ENCODE results near the gene LIAS. TPM values are rescaled to one million over a fixed set of nuclear protein-coding genes. Genes with fewer than 3 reads are reported as not detected.
A peak's percentile ranks its signal among the peaks of the same experiment; 100 is the strongest.
"Not testable (repeated sequence)": the region's sequence is repeated elsewhere in the genome, so short reads cannot be mapped to it uniquely, and the experiment has no call there.

LIAS gene
- 27.7 and 29.2 TPM in 2 replicates for total RNA-seq

DNA sequence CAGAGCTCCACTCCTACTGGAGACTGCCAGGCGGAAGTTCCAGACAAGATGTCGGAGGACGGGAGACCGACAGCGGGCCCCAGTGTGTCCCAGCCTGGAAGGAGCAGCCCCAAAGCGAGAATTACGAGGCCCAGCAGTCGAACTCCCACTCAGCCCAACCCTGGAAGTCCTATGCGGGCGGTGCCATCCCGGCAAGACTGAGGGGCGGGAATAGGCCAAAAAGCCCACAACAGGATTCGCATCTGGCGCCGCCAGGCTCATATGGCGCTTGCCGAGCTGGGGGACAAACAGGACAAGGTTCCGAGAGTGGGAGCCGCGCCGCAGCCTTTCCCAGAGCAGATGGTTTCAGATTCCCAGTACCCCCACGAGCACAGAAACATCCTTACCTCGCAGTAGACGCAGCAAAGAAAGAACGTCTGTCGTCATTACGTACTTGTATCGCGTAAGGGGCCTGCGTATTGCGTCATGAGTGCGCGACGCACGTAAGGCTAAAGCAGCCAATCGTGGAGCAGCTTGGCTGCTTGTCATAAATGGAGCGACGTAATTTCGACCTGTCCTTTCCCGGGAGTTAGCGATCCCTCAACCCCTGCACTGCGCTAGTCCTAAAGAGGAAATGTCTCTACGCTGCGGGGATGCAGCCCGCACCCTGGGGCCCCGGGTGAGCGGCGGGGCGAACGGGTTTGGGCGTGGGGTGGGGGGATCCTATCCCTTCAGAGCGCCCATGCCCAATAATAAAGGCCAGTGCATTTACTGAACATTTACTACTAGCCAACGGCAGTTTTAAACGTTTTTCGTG, at the start of gene LIAS, which contains the start of gene RPL9:
TSS of gene LIAS (plus strand) at position 552 of the 796 bp plus-strand sequence. CDS start at position 614, 62 bp downstream.
TSS of gene RPL9 (minus strand) at position 418 of the 796 bp plus-strand sequence. CDS start 483 bp downstream, outside the sequence.
- H3K4me3 Mint-ChIP-seq = peak within 1 kb of the TSS; percentile 89
- DNase-seq = peak; percentile 98
- no peaks in the 10 kb centered on the region for H3K9me3 Mint-ChIP-seq
- H3K27ac Mint-ChIP-seq = peak within 1 kb of the TSS; percentile 98
- intact Hi-C loops (cut with micrococcal nuclease) = loop anchor here (1.0 to 2.0 kb wide), 9 partner anchors 69 to 596 kb away; partner anchors contain the start of genes PDS5A, SMIM14, TMEM156 and UBE2K
- peaks cover 2% of the 10 kb centered on the region for H3K27me3 Mint-ChIP-seq
- peaks cover 62% of the 10 kb centered on the region for H3K36me3 Mint-ChIP-seq (ENCODE audit: low read depth)
- peaks cover 35% of the 10 kb centered on the region for H3K4me1 Mint-ChIP-seq

DNA sequence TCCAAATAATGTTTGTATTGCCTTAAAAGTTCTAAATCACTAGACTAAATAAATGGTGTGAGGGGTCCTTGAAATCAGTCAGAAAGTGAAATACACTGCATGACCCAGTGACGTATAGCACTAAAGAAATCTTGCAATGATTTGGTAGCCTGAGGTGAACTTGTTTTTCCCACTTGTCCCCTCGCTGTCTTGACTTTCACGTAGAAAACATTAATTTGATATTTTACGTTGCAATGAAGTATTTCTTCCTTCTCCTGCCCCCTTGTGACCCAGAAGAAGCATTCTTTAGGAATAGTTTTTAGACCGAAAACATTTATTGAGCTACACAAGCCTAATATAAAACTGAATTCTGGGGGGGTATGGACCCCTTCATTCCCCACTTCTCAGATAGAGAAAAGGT, 48.4 kb upstream of the LIAS start:
- Mint-ChIP-seq H3K4me1 (no peaks in the 10 kb centered on the region), H3K27me3 (peaks cover 6% of the 10 kb centered on the region)

DNA sequence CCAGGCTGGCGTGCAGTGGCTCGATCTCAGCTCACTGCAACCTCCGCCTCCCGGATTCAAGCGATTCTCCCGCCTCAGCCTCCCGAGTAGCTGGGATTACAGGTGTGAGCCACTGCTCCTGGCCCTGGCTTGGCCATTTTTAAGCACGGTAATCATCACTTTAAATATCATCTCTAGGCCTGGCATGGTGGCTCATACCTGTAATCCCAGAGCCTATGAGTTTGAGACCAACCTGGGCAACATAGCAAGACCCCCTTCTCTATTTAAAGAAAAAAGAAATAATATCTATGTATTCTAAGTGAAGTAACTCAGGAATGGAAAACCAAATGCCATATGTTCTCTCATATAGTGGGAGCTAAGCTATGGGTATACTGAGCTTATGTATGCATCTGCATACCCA, 47.3 kb upstream of the LIAS start:
- H3K36me3 Mint-ChIP-seq (ENCODE audit: low read depth); H3K27me3 Mint-ChIP-seq; H3K27ac Mint-ChIP-seq; H3K4me3 Mint-ChIP-seq; H3K4me1 Mint-ChIP-seq; DNase-seq; H3K9me3 Mint-ChIP-seq; intact Hi-C loops (cut with micrococcal nuclease): not testable (repeated sequence)

More for the DNA sequence above, 48.4 kb upstream of the LIAS start:
- DNase-seq = no peak
- H3K27ac Mint-ChIP-seq = no peak overlapping the region
- no peaks in the 10 kb centered on the region for H3K36me3 Mint-ChIP-seq (ENCODE audit: low read depth)
- no peaks in the 10 kb centered on the region for H3K9me3 Mint-ChIP-seq
- H3K4me3 Mint-ChIP-seq = no peak overlapping the region
- intact Hi-C loops (cut with micrococcal nuclease) = no loop called here

DNA sequence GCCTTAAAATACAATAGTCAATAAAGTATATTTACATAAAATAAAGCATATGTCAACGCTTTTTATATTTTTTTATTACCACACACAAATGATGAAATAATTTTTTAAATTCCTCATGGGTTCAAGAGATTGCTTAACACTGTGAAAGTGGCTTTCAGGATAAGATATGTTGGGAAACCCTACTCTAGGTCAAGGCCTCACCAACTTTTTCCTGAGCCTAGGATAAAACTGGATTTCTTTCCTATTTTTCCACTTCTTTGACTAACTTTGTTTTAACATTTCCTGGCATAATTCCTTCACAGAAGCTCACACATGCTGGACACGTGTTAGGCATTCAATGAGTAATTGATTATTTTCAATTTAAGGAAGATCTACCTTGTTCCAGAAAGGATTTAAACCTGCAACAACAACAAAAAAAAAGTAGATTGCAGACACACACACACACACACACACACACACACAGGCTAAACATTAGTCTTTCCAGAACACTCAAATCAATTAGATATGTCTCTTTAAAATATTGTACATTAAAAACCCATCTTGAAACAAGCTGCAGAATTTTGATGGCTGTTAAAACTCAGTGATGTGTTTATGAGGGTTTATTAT, 43.1 kb upstream of the LIAS start:
- Mint-ChIP-seq H3K36me3 (ENCODE audit: low read depth) (no peaks in the 10 kb centered on the region), H3K4me3 (no peak overlapping the region), H3K9me3 (no peaks in the 10 kb centered on the region), H3K27me3 (peaks cover 4% of the 10 kb centered on the region), H3K4me1 (no peaks in the 10 kb centered on the region), H3K27ac (no peak overlapping the region)
- intact Hi-C loops (cut with micrococcal nuclease) = no loop called here
- DNase-seq = no peak

DNA sequence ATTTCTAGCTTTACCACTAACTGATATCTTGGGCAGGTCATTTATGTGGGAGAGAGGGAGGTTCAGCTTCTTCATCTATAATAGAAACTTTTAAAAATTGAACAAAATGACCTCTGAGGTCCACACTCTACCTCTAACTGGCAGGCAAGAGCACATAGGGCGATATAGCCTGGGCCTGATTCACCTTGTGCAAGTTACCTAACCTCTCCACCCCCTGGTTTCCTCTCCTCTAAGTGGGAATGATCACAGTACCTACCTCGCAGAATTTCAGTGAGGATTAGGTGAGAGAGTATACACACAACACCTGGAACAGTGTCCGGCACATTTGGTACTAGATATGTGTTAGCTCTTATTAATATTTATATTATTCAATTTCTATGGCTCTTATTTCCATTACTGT, 36.6 kb upstream of the LIAS start:
- Mint-ChIP-seq H3K27me3 (peaks cover 2% of the 10 kb centered on the region), H3K36me3 (ENCODE audit: low read depth) (no peaks in the 10 kb centered on the region), H3K27ac (no peak overlapping the region), H3K4me3 (no peak overlapping the region), H3K4me1 (no peaks in the 10 kb centered on the region), H3K9me3 (no peaks in the 10 kb centered on the region)
- DNase-seq = no peak
- intact Hi-C loops (cut with micrococcal nuclease) = no loop called here

DNA sequence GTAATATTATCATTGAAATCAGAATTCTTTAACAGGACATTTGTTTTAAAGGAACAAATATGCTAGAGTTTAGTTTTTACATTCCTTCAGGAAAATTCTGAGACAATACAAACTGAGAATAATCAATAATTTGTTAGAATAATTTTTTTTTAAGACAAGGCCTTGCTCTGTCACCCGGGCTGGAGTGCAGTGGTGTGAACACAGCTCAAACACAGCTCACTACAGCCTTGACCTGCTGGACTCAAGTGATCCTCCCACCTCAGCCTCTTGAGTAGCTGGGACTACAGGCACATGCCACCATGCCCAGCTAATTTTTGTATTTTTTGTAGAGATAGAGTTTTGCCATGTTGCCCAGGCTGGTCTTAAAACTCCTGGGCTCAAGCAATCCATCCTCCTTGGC, 33.6 kb upstream of the LIAS start:
- H3K4me1 Mint-ChIP-seq; H3K9me3 Mint-ChIP-seq; H3K36me3 Mint-ChIP-seq (ENCODE audit: low read depth); H3K4me3 Mint-ChIP-seq; DNase-seq; H3K27me3 Mint-ChIP-seq; H3K27ac Mint-ChIP-seq; intact Hi-C loops (cut with micrococcal nuclease): not testable (repeated sequence)

DNA sequence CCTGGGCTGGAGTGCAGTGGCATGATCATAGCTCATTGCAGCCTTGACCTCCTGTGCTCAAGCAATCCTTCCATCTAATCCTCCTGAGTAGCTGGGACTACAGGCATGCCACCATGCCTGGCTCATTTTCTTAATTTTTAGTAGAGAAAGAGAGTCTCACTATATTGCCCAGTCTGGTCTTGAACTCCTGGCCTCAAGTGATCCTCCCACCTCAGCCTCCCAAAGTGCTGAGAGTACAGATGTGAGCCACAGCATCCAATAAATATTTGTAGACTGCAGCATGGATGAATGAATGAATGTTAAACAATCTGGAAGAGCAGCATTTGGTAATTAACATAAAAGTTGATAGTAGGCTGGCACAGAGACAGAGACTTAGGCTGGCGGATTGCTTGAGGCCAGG, 32.1 kb upstream of the LIAS start:
- Mint-ChIP-seq H3K4me3 (no peak overlapping the region), H3K27me3 (no peaks in the 10 kb centered on the region), H3K36me3 (ENCODE audit: low read depth) (no peaks in the 10 kb centered on the region), H3K4me1 (no peaks in the 10 kb centered on the region), H3K9me3 (no peaks in the 10 kb centered on the region), H3K27ac (no peak overlapping the region)
- no peak for DNase-seq
- intact Hi-C loops (cut with micrococcal nuclease) = no loop called here

DNA sequence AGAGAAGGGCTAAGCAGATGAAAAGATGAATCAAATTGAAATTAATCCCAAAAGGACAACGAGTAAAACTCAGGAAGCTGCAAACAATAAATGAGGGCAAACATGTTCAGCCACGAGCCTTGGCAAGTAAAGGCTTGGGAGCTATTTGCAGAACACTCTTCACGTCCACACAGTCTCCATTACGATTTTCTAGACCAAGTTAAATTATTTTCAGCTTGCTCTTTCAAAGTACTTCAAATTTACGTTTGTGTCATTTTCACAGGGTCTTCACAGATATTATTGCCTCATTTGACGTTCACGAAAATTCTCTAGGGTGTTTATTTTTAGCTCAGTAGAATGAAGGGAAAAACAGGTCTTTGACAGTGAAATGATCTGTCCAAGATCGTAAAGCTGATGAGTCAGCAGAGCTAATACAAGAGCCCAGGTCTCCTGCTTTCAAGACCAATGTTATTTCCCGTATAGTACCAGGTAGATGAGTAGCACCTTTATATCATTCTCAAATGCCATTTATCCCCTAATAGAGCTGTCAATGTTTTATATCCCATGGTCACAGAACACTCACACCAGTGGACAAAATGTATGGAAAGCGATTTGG, 31.2 kb upstream of the LIAS start:
- H3K4me3 Mint-ChIP-seq = no peak overlapping the region
- intact Hi-C loops (cut with micrococcal nuclease) = no loop called here

DNA sequence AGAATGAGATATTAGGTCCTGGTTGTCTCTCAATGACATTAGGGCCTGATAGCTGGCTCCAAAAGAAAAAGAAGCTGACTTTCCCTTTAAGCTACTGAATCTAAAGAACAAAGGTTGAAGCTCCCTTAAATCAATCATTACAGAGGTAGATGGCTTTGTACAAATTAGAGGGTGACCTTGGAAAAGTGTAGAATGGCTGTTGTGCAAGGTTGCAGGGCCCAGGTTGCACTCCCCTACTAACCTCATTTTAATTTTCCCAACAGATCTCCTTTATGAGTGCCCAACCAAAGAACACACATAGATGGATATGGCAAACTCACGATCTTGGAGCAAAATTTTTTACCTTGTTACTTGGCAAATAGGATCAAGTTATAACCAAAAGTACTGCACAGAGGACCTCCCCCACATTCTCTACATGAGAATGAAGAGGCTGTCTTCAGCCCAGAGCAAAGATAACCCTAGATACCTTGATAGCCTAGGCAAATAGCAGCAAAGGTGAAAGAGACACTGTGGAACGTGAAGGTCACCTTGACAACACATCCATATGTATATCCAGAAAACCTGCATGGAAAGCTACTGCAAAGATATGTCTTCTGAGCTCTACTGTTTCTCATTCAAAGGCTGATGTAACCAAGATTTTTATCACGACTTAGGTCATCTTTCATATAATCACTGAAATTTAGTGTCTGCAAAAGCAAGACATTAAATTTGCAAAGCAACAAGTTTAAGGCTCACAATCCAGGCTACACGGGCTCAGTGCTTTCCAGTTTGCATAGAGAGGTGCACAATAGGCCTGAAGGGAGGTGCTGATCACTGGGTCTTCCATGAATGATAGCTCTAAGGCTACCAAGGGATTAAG, 29.2 kb upstream of the LIAS start:
- H3K4me1 Mint-ChIP-seq = no peaks in the 10 kb centered on the region
- DNase-seq = no peak
- no peaks in the 10 kb centered on the region for H3K27me3 Mint-ChIP-seq
- H3K36me3 Mint-ChIP-seq (ENCODE audit: low read depth) = no peaks in the 10 kb centered on the region
- H3K9me3 Mint-ChIP-seq = no peaks in the 10 kb centered on the region
- intact Hi-C loops (cut with micrococcal nuclease) = no loop called here
- no peak overlapping the region for H3K4me3 Mint-ChIP-seq
- H3K27ac Mint-ChIP-seq = no peak overlapping the region

More for the DNA sequence above, 31.2 kb upstream of the LIAS start:
- no peaks in the 10 kb centered on the region for H3K9me3 Mint-ChIP-seq
- DNase-seq = no peak
- no peaks in the 10 kb centered on the region for H3K4me1 Mint-ChIP-seq
- H3K27me3 Mint-ChIP-seq = no peaks in the 10 kb centered on the region
- no peak overlapping the region for H3K27ac Mint-ChIP-seq
- no peaks in the 10 kb centered on the region for H3K36me3 Mint-ChIP-seq (ENCODE audit: low read depth)

DNA sequence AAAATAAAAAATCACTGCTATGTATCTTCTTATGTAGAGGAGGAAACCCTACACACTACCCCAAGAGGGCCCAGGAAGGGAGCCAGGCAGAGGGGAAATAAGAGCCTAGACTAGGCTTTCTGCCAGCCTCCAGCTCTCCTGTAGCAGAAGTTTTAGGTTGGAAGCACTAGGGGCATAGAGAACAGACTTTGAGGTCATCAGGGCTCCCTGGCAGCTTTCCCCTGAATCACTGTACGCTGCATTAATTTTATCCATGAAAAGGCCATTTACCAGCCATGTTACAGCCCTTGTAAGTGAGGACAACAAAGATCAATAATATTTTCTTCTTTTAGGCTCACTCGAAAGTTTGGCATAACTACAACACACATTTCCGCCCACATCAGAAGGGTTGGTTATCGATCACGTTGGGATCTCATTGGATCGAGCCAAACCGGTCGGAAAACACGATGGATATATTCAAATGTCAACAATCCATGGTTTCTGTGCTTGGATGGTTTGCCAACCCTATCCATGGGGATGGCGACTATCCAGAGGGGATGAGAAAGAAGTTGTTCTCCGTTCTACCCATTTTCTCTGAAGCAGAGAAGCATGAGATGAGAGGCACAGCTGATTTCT, 24.9 kb upstream of the LIAS start:
- H3K9me3 Mint-ChIP-seq = no peaks in the 10 kb centered on the region
- no peak for DNase-seq
- H3K27ac Mint-ChIP-seq = no peak overlapping the region
- no peaks in the 10 kb centered on the region for H3K36me3 Mint-ChIP-seq (ENCODE audit: low read depth)
- intact Hi-C loops (cut with micrococcal nuclease) = no loop called here
- no peaks in the 10 kb centered on the region for H3K4me1 Mint-ChIP-seq
- H3K27me3 Mint-ChIP-seq = peaks cover 10% of the 10 kb centered on the region
- no peak overlapping the region for H3K4me3 Mint-ChIP-seq

DNA sequence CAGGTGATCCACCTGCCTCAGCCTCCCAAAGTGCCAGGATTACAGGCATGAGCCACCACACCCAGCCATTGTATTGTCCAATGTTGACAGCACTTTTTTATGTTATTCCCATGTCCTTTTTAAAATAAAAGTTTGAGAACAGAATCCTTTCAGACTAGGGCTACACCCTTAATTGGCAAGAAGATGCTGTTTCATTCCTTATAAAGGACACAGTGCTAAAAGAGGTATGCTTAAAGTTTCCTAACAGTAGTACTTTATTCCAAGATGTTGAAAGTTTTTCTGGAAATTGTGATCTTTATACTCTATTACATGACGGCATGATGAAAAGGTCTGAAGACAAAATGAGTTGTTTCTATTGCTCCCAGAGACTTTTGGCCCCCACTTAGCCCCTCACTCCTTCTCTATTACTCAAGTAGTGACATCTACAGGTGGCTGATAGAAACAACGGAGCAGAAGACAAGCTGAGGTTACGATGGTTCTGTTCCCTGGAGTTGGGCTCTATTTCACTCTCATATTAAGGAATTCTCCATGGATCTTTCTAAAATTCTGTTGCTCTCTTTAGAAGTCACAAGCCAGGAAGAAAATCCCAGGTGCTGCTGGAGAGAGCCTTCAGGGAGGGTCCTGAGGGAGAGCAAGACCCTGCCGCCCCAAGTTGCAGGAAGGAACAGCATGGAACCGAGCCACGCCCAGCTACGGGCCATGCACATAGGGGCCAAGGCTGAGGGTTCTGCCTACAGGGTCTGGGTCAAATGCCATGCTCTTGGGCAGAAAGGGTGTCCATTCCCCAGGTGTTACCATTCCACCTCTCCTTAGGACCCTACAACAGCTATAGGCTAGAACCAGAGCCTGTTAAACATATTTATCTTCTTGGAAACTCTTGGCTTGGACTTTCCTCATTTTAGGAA, 22.9 kb upstream of the LIAS start:
- H3K27me3 Mint-ChIP-seq = peaks cover 10% of the 10 kb centered on the region
- H3K36me3 Mint-ChIP-seq (ENCODE audit: low read depth) = no peaks in the 10 kb centered on the region
- intact Hi-C loops (cut with micrococcal nuclease) = no loop called here
- H3K9me3 Mint-ChIP-seq = no peaks in the 10 kb centered on the region
- H3K27ac Mint-ChIP-seq = no peak overlapping the region
- no peak overlapping the region for H3K4me3 Mint-ChIP-seq
- no peak for DNase-seq
- H3K4me1 Mint-ChIP-seq = no peaks in the 10 kb centered on the region

DNA sequence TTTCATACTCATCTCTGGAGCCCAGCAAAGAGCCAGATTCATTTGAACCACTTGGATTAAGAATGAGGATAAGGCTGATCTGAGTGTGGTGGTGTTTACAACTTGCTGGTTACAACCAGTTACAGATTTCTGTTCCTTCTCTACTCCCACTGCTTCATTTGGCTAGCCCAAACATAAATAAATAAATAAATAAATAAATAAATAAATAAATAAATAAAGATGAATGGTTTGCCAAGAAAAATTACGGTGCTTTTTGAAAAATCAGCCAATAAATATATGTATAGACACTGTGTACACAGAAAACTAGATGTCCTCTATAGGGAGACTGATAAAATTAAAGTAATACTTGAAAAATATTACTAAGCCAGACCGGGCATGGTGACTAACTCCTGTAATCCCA, 17.3 kb upstream of the LIAS start:
- H3K36me3 Mint-ChIP-seq (ENCODE audit: low read depth) = no peaks in the 10 kb centered on the region
- H3K9me3 Mint-ChIP-seq = no peaks in the 10 kb centered on the region
- no peak overlapping the region for H3K27ac Mint-ChIP-seq
- intact Hi-C loops (cut with micrococcal nuclease) = no loop called here
- peaks cover 5% of the 10 kb centered on the region for H3K27me3 Mint-ChIP-seq
- DNase-seq = no peak
- no peaks in the 10 kb centered on the region for H3K4me1 Mint-ChIP-seq
- H3K4me3 Mint-ChIP-seq = no peak overlapping the region
